SU-DHL-6 (cell line): ENCODE data around the gene TGM1.

Experiments
- H2AFZ ChIP-seq: fragments of 200-600 bp; sonication (generic); 2 replicates; pipeline ENCODE4 v1.6.1; 2014; ENCODE audit warnings: low read depth, mild to moderate bottlenecking, moderate library complexity, mixed read lengths, antibody characterized with exemption, low read length; ENCODE audit not compliant: severe bottlenecking
- H3F3A ChIP-seq: fragments of 200-600 bp; shearing (Covaris generic); 2 replicates; pipeline ENCODE4 v1.6.0; 2016; ENCODE audit warnings: antibody characterized with exemption, mild to moderate bottlenecking; ENCODE audit not compliant: insufficient read depth
- H3K27ac ChIP-seq: fragments of 200-600 bp; sonication (generic); 2 replicates; pipeline ENCODE4 v1.5.1; 2016; ENCODE audit warnings: low read depth, mild to moderate bottlenecking, low read length, moderate library complexity, mixed read lengths
- H3K27me3 ChIP-seq: fragments of 200-600 bp; sonication (generic), shearing (Covaris generic); 2 replicates; pipeline ENCODE4 v1.6.0; 2014; ENCODE audit warnings: mild to moderate bottlenecking, low read length
- H3K36me3 ChIP-seq: fragments of 200-600 bp; sonication (generic); 2 replicates; pipeline ENCODE4 v1.6.1; 2014; ENCODE audit warnings: mild to moderate bottlenecking, low read length, mixed read lengths
- H3K4me2 ChIP-seq: fragments of 300-600, 200-600 bp; shearing (Covaris generic), sonication (generic); 2 replicates; pipeline ENCODE4 v1.6.0; 2014; ENCODE audit warnings: low read length, low read depth, mild to moderate bottlenecking; ENCODE audit not compliant: poor library complexity, severe bottlenecking
- H3K4me3 ChIP-seq: fragments of 200-600 bp; sonication (generic); 2 replicates; pipeline ENCODE4 v1.5.1; 2014; ENCODE audit warnings: antibody characterized with exemption, low read length, mild to moderate bottlenecking, mixed read lengths; ENCODE audit not compliant: insufficient read depth, poor library complexity, severe bottlenecking
- H3K79me2 ChIP-seq: fragments of 200-600 bp; sonication (generic); 2 replicates; pipeline ENCODE4 v1.6.1; 2014; ENCODE audit warnings: mild to moderate bottlenecking, low read length, moderate library complexity; ENCODE audit not compliant: insufficient read depth
- H3K9ac ChIP-seq: fragments of 200-600 bp; sonication (generic); 2 replicates; pipeline ENCODE4 v1.7.0; 2014; ENCODE audit warnings: mild to moderate bottlenecking, low read length
- H3K9me2 ChIP-seq: fragments of 200-600 bp; sonication (generic); replicated peaks from 2 replicates; pipeline ENCODE4 v1.6.1; 2014; ENCODE audit warnings: low read length; ENCODE audit not compliant: insufficient read depth
- H3K9me3 ChIP-seq: fragments of 200-600 bp; sonication (generic); 2 replicates; pipeline ENCODE4 v1.6.1; 2014; ENCODE audit warnings: low read length, mixed read lengths; ENCODE audit not compliant: insufficient read depth
- H4K20me1 ChIP-seq: fragments of 200-600 bp; sonication (generic); 2 replicates; pipeline ENCODE4 v1.6.1; 2014; ENCODE audit warnings: low read depth, mild to moderate bottlenecking, antibody characterized with exemption, low read length, moderate library complexity, mixed read lengths
- CTCF ChIP-seq: fragments of 200-600 bp; sonication (generic); IDR thresholded peaks from one replicate; pipeline ENCODE4 v1.5.1; 2017; ENCODE audit warnings: antibody characterized with exemption, mild to moderate bottlenecking, low read length, moderate library complexity; ENCODE audit not compliant: insufficient read depth, poor library complexity, severe bottlenecking
- EZH2phosphoT487 ChIP-seq: fragments of 200-600 bp; sonication (generic), shearing (Covaris generic); conservative IDR thresholded peaks from 2 replicates; pipeline ENCODE4 v1.6.1; 2018; ENCODE audit warnings: mild to moderate bottlenecking, antibody characterized with exemption, low read length, moderate library complexity, mixed read lengths

The TGM1 gene

GRCh38 chr14:24277606-24278321 lies 14.8 kb upstream of the TGM1 start:
- H3F3A ChIP-seq: peaks cover under 1% of the 10 kb centered on the region; the same call in 1 of the 2 replicates
- no peak overlapping the region for H3K4me3 ChIP-seq
- H3K79me2 ChIP-seq: 0 out of 2 replicates have a peak, but pooled peaks cover under 1% of the 10 kb centered on the region
- no peak overlapping the region for H3K27ac ChIP-seq
- no peak overlapping the region for H3K9ac ChIP-seq
- no peaks in the 10 kb centered on the region for H3K36me3 ChIP-seq
- H3K9me3 ChIP-seq: no peaks in the 10 kb centered on the region
- no peaks in the 10 kb centered on the region for H4K20me1 ChIP-seq
- no peak overlapping the region for H2AFZ ChIP-seq
- no peaks in the 10 kb centered on the region for H3K27me3 ChIP-seq
- no peaks in the 10 kb centered on the region for H3K9me2 ChIP-seq
- no peak for TF ChIP-seq EZH2phosphoT487
- H3K4me2 ChIP-seq: no peak overlapping the region

- H3K27ac ChIP-seq: no peak overlapping the region
- H3K36me3 ChIP-seq: no peaks in the 10 kb centered on the region
- H4K20me1 ChIP-seq: no peaks in the 10 kb centered on the region
- H3K27me3 ChIP-seq: no peaks in the 10 kb centered on the region
- H3K9me3 ChIP-seq: no peaks in the 10 kb centered on the region
- H3F3A ChIP-seq: peaks cover 8% of the 10 kb centered on the region
- no peak overlapping the region for H2AFZ ChIP-seq
- no peaks in the 10 kb centered on the region for H3K9me2 ChIP-seq
- no peak overlapping the region for H3K9ac ChIP-seq
- 0 out of 2 replicates have a peak, but pooled peaks cover 2% of the 10 kb centered on the region for H3K79me2 ChIP-seq
- no peak overlapping the region for H3K4me2 ChIP-seq
- TF ChIP-seq EZH2phosphoT487 (no peak), CTCF (no peak)
- H3K4me3 ChIP-seq: no peak overlapping the region
These were observed 14.1 kb upstream of the TGM1 start for GRCh38 chr14:24277071-24277470.

GRCh38 chr14:24274101-24274543 lies 11.1 kb upstream of the TGM1 start:
- Histone ChIP-seq H3K9ac (0 out of 2 replicates have a peak overlapping the region, but pooled peaks have one; percentile 6), H3K4me3 (no peak overlapping the region)

More at GRCh38 chr14:24274101-24274543, 11.1 kb upstream of the TGM1 start:
- H3K27ac ChIP-seq: 0 out of 2 replicates have a peak overlapping the region, but pooled peaks have one; percentile 5
- no peaks in the 10 kb centered on the region for H4K20me1 ChIP-seq
- H3K79me2 ChIP-seq: 0 out of 2 replicates have a peak, but pooled peaks cover 2% of the 10 kb centered on the region
- no peaks in the 10 kb centered on the region for H3K36me3 ChIP-seq
- no peak overlapping the region for H3K4me2 ChIP-seq
- H3F3A ChIP-seq: peaks cover 11% of the 10 kb centered on the region
- TF ChIP-seq CTCF (no peak), EZH2phosphoT487 (no peak)
- H3K27me3 ChIP-seq: no peaks in the 10 kb centered on the region
- no peak overlapping the region for H2AFZ ChIP-seq
- no peaks in the 10 kb centered on the region for H3K9me2 ChIP-seq
- no peaks in the 10 kb centered on the region for H3K9me3 ChIP-seq
